GM18511 (cell line): ENCODE data around the gene KCTD13.
"Not testable (repeated sequence)": the region's sequence is repeated elsewhere in the genome, so short reads cannot be mapped to it uniquely, and the experiment has no call there.

Experiments used
- ATAC-seq: cut with Tn5 transposase; IDR thresholded peaks from one replicate; pipeline ENCODE4 v1.9.1; 2021; ENCODE audit warnings: mild to moderate bottlenecking, moderate library complexity; ENCODE audit not compliant: unreplicated experiment

Gene KCTD13

GRCh38 chr16:29925781-29926710, at the start of gene KCTD13:
Gene KCTD13 (minus strand): TSS chr16:29926226. CDS start chr16:29926033, 193 bp downstream.
- peak; percentile 93 for ATAC-seq

GRCh38 chr16:29975134-29975538, 49.1 kb upstream of the KCTD13 start:
- ATAC-seq = no peak

GRCh38 chr16:29974291-29975133, 48.5 kb upstream of the KCTD13 start:
- no peak for ATAC-seq

- peak; percentile 95 for ATAC-seq
Observed at GRCh38 chr16:29973384-29974246, 47.6 kb upstream of the KCTD13 start, which contains the start of gene TAOK2. Gene TAOK2 (plus strand): TSS chr16:29973868. CDS start chr16:29977773, 3,905 bp downstream.

- no peak for ATAC-seq
Observed at GRCh38 chr16:29972992-29973383, 47.0 kb upstream of the KCTD13 start.

- ATAC-seq = no peak
Observed at GRCh38 chr16:29972500-29972899, 46.5 kb upstream of the KCTD13 start.

GRCh38 chr16:29971304-29971703, 45.3 kb upstream of the KCTD13 start:
- ATAC-seq = no peak

- ATAC-seq = no peak
Observed at GRCh38 chr16:29968205-29968604, 42.2 kb upstream of the KCTD13 start.

- no peak for ATAC-seq
Observed at GRCh38 chr16:29963021-29963743, 37.2 kb upstream of the KCTD13 start.

GRCh38 chr16:29962344-29962994, 36.4 kb upstream of the KCTD13 start:
- ATAC-seq = no peak

- peak; percentile 94 for ATAC-seq
Observed at GRCh38 chr16:29961479-29962343, 35.7 kb upstream of the KCTD13 start, which contains the start of gene TMEM219. Gene TMEM219 (plus strand): TSS chr16:29962079. CDS start chr16:29963144, 1,065 bp downstream.

- no peak for ATAC-seq
Observed at GRCh38 chr16:29961127-29961478, 35.1 kb upstream of the KCTD13 start.

- ATAC-seq = not testable (repeated sequence)
Observed at GRCh38 chr16:29959821-29960220, 33.8 kb upstream of the KCTD13 start.

- ATAC-seq = no peak
Observed at GRCh38 chr16:29959293-29959692, 33.3 kb upstream of the KCTD13 start.

GRCh38 chr16:29958756-29959155, 32.7 kb upstream of the KCTD13 start:
- no peak for ATAC-seq

GRCh38 chr16:29951625-29952365, 25.8 kb upstream of the KCTD13 start:
- no peak for ATAC-seq

- no peak for ATAC-seq
Observed at GRCh38 chr16:29950806-29951461, 24.9 kb upstream of the KCTD13 start.
